Testis (tissue), 3 donors: ENCODE measurements around the gene AMELY. TPM values are rescaled to one million over a fixed set of nuclear protein-coding genes. Genes with fewer than 3 reads are reported as not detected.
"Not testable (repeated sequence)": the region's sequence is repeated elsewhere in the genome, so short reads cannot be mapped to it uniquely, and the experiment has no call there.

Experiments
- DNase-seq: peaks from one replicate; pipeline ENCODE4 v3.0.0-alpha.2; 2019
- H3K27ac ChIP-seq, 2 donors: fragments of 200-600 bp; sonication (generic); one replicate each; pipeline ENCODE4 v1.5.1; 2019
- H3K27me3 ChIP-seq: fragments of 200-600 bp; sonication (generic); one replicate; pipeline ENCODE4 v1.5.1; 2019
- H3K36me3 ChIP-seq: fragments of 200-600 bp; sonication (generic); one replicate; pipeline ENCODE4 v1.5.1; 2017; ENCODE audit warnings: low read depth; ENCODE audit errors: missing control alignments
- H3K4me1 ChIP-seq: fragments of 200-600 bp; sonication (generic); one replicate; pipeline ENCODE4 v1.5.1; 2019
- H3K4me3 ChIP-seq, 2 donors: fragments of 200-600 bp; sonication (generic); one replicate each; pipeline ENCODE4 v1.5.1; 2017 to 2019
- H3K9me3 ChIP-seq: fragments of 200-600 bp; sonication (generic); one replicate; pipeline ENCODE4 v1.5.1; 2017
- CTCF ChIP-seq, 3 experiments: fragments of 450-650 bp in 2 of 3; fragments of 200-600 bp in 1 of 3; sonication (generic) in 1 of 3; IDR thresholded peaks; one replicate each; pipeline ENCODE4 v1.5.1; 2016 to 2019; ENCODE audit warnings: antibody characterized with exemption in 3 of 3, mild to moderate bottlenecking in 2 of 3, moderate library complexity in 1 of 3
- POLR2A ChIP-seq: fragments of 450-650 bp; IDR thresholded peaks from one replicate; pipeline ENCODE4 v1.6.1; 2017; ENCODE audit warnings: antibody characterized with exemption, mild to moderate bottlenecking, moderate library complexity
- WGBS, 2 donors: methylation state at CpG; one replicate each; pipeline ENCODE4 v1.1.5; 2018; 5-methylcytosine and 5-hydroxymethylcytosine counted together
- intact Hi-C: fragments of 100-400 bp; cut with DNase I; formaldehyde crosslinking; loops from one replicate; pipeline ENCODE4 v1.15.1; 2023; ENCODE audit warnings: low total_unique reads
- polyA plus RNA-seq: library from polyadenylated mRNA; stranded (reverse); fragments of 350-450 nt; fragmentation: Illumina TruSeq; extraction: RNeasy Lipid Tissue Mini Kit (QIAGEN cat#74804); gene quantifications from one replicate; pipeline ENCODE4 v1.2.3, GENCODE V29; 2014; ENCODE audit warnings: low read depth, low replicate concordance; ENCODE audit not compliant: insufficient read depth
- total RNA-seq, 2 donors: library from RNA; depleted of rRNA; stranded (reverse); fragments of >200 nt; gene quantifications; one replicate each; pipeline ENCODE4 v1.2.3, GENCODE V29; 2016

AMELY gene
- total and polyA plus RNA-seq, 3 donors from 2014 or later, result not detected

GRCh38 chrY:6913362-6913761 is 1.8 kb upstream of the AMELY start:
- Histone ChIP-seq H3K4me3 (no peak overlapping the region), H3K27ac (no peak overlapping the region), H3K9me3 (no peaks in the 10 kb centered on the region), H3K36me3 (no peaks in the 10 kb centered on the region), H3K27me3 (no peaks in the 10 kb centered on the region), H3K4me1 (no peaks in the 10 kb centered on the region)
- intact Hi-C loops, result no loop called here
- no peak for TF ChIP-seq CTCF (IDR thresholded peaks at IDR 0.05)
- no peak for TF ChIP-seq POLR2A
- DNase-seq, result no peak

- no peaks in the 10 kb centered on the region for H3K36me3 ChIP-seq
- intact Hi-C loops, result no loop called here
- no peak within 1 kb of the TSS for H3K27ac ChIP-seq
- TF ChIP-seq POLR2A (no peak), CTCF (IDR thresholded peaks at IDR 0.05) (no peak)
- 0% methylated on average over 6 of the region's 91 CpGs; no CpG with 5 or more reads in 1 of the 2 donors for WGBS, 2 donors
- peak within 1 kb of the TSS; percentile 29 to 50 for H3K4me3 ChIP-seq
- H3K9me3 ChIP-seq, result no peaks in the 10 kb centered on the region
- H3K27me3 ChIP-seq, result no peaks in the 10 kb centered on the region
- no peak for DNase-seq
- no peaks in the 10 kb centered on the region for H3K4me1 ChIP-seq
These were observed 940 bp downstream of the AMELY start, which contains the start of gene TBL1Y for GRCh38 chrY:6910372-6911252. Gene TBL1Y (plus strand): TSS chrY:6910697. CDS start chrY:7025085, 114,388 bp downstream.

GRCh38 chrY:6909856-6910255 is 1.7 kb downstream of the AMELY start:
- TF ChIP-seq POLR2A (no peak), CTCF (IDR thresholded peaks at IDR 0.05) (no peak)
- Histone ChIP-seq H3K9me3 (no peaks in the 10 kb centered on the region), H3K27me3 (no peaks in the 10 kb centered on the region), H3K27ac (no peak overlapping the region), H3K4me1 (no peaks in the 10 kb centered on the region), H3K4me3 (peak overlapping the region in 1 of 2 donors; percentile 50), H3K36me3 (no peaks in the 10 kb centered on the region)
- intact Hi-C loops, result no loop called here
- no peak for DNase-seq
- WGBS, 2 donors, result 0 to 1% methylated on average over 9 to 14 of the region's 14 CpGs

- H3K27ac ChIP-seq, result no peak overlapping the region
- DNase-seq, result no peak
- WGBS, 2 donors, result 2% methylated on average over 14 of the region's 14 CpGs; no CpG with 5 or more reads in 1 of the 2 donors
These were observed 2.4 kb downstream of the AMELY start for GRCh38 chrY:6909118-6909521.

GRCh38 chrY:6908021-6908420 is 3.5 kb downstream of the AMELY start:
- H3K36me3 ChIP-seq, H3K27ac ChIP-seq, DNase-seq, intact Hi-C loops, H3K4me1 ChIP-seq, H3K9me3 ChIP-seq, H3K4me3 ChIP-seq, H3K27me3 ChIP-seq: not testable (repeated sequence)
- WGBS, 2 donors, result 39 to 66% methylated on average over 4 to 6 of the region's 6 CpGs

More at GRCh38 chrY:6909118-6909521, 2.4 kb downstream of the AMELY start:
- Histone ChIP-seq H3K4me3 (no peak overlapping the region), H3K4me1 (no peaks in the 10 kb centered on the region), H3K36me3 (no peaks in the 10 kb centered on the region), H3K9me3 (no peaks in the 10 kb centered on the region), H3K27me3 (no peaks in the 10 kb centered on the region)
- TF ChIP-seq CTCF (IDR thresholded peaks at IDR 0.05) (no peak), POLR2A (no peak)
- intact Hi-C loops, result no loop called here
